Smooth muscle cell (in vitro differentiated cells): Measurements from ENCODE around the gene PLEKHG4B. TPM values are rescaled to one million over a fixed set of nuclear protein-coding genes. Genes with fewer than 3 reads are reported as not detected.

Experiments used
- polyA plus RNA-seq: library from polyadenylated mRNA; unstranded; fragments of >200 nt; fragmentation: Nextera tagmentation; extraction: Ambion mirVana; gene quantifications from 2 replicates; pipeline ENCODE4 v1.2.1, GENCODE V29; 2016
- small RNA-seq: library from RNA; depleted of rRNA; stranded (forward); fragments of <200 nt; gene quantifications from one replicate; pipeline ENCODE3, GENCODE V24; 2014
- total RNA-seq: library from RNA; depleted of rRNA; stranded (reverse); fragments of >200 nt; gene quantifications from 2 replicates; pipeline ENCODE4 v1.2.3, GENCODE V29; 2014

PLEKHG4B gene
- total and polyA plus RNA-seq, 2 experiments from 2014 or later: 6.3 to 12.1 TPM

Small RNA genes within 50 kb of the gene (small RNA-seq; reads per million reads assigned to genes)
- not detected for gene RF00019

Other genes starting within 250 kb of the PLEKHG4B start
- 0.22 TPM in 1 of 2 replicates, not detected in the other for gene LRRC14B, start 99.3 kb downstream of the PLEKHG4B start, total RNA-seq
- gene LRRC14B, start 99.3 kb downstream of the PLEKHG4B start, polyA plus RNA-seq: 0.11 TPM in 1 of 2 replicates, not detected in the other
- 2.8 and 3.2 TPM in 2 replicates for gene CCDC127, start 126.0 kb downstream of the PLEKHG4B start, total RNA-seq
- 8.6 and 9.0 TPM in 2 replicates for gene CCDC127, start 126.0 kb downstream of the PLEKHG4B start, polyA plus RNA-seq
- gene SDHA, start 126.2 kb downstream of the PLEKHG4B start, total RNA-seq: 59.7 and 68.7 TPM in 2 replicates
- 120 and 130 TPM in 2 replicates for gene SDHA, start 126.2 kb downstream of the PLEKHG4B start, polyA plus RNA-seq
- 96.2 and 142 TPM in 2 replicates for gene PDCD6, start 179.5 kb downstream of the PLEKHG4B start, total RNA-seq
- gene PDCD6, start 179.5 kb downstream of the PLEKHG4B start, polyA plus RNA-seq: 148 and 166 TPM in 2 replicates
- 14.4 and 23.4 TPM in 2 replicates for gene AHRR, start 229.5 kb downstream of the PLEKHG4B start, total RNA-seq
- 18.2 and 20.8 TPM in 2 replicates for gene AHRR, start 229.5 kb downstream of the PLEKHG4B start, polyA plus RNA-seq